GM21737 (cell line): ENCODE results near the gene TLE2.
A peak's percentile ranks its signal among the peaks of the same experiment; 100 is the strongest.

Experiments
- ATAC-seq: cut with Tn5 transposase; IDR thresholded peaks from one replicate; pipeline ENCODE4 v1.9.1; 2021; ENCODE audit warnings: mild to moderate bottlenecking, moderate library complexity; ENCODE audit not compliant: unreplicated experiment

Gene TLE2

GRCh38 chr19:2962018-2962670 is 66.9 kb downstream of the TLE2 start:
- ATAC-seq = no peak

DNA sequence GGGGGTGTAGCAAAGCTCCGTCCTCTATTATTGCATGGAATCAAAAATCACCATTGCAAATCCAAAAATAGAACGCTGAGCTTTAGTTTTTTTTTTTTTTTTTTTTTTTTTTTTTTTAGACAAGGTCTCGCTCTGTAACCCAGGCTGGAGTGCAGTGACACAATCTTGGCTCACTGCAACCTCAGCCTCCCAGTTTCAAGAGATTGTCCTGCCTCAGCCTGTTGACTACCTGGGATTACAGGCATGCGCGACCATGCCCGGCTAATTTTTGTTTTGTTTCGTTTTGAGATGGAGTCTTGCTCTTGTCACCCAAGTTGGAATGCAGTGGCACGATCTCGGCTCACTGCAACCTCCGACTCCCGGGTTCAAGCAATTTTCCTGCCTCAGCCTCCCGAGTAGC is 69.0 kb downstream of the TLE2 start:
- no peak for ATAC-seq

DNA sequence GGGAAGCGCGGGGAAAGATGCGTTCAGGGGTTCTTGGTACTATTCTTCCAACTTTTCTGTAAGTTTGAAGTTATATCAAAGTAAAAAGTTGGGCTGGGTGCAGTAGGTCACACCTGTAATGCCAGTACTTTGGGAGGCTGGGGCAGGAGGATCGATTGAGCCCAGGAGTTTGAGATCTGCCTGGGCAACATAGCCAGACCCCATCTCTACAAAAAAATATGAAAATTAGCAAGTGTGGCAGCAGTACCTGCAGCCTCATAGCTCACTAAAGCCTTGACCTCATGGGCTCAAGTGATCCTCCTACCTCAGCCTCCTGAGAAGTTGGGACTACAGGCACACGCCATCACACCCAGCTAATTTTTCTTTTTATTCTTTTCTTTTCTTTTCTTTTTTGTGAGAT is 71.9 kb downstream of the TLE2 start:
- ATAC-seq = no peak

DNA sequence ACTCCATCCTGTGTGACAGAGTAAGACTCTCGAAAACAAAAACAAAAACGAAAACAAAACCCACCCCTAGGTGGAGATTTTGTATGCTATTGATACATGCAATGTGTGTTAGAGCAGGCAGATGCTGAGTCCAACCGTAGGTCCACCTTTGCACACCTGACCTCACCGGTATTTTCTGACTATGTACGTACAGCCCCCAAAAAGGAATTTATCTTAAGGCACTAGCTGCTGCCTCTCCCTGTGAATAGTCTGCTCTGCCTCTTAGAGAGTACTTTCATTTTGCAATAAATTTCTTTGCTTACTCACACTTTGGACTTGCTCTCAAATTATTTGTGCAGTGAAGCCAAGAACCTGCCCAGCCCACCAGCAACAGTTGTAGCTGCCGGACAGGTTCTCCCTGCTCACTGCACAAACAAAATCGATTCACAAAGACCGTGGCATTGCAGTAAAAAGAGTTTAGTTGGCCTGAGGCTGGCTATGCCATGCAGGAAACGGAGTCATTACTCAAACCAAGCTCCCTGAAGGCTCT is 76.1 kb downstream of the TLE2 start:
- ATAC-seq = no peak

GRCh38 chr19:2950286-2951124 is 78.6 kb downstream of the TLE2 start:
- peak; percentile 87 for ATAC-seq

DNA sequence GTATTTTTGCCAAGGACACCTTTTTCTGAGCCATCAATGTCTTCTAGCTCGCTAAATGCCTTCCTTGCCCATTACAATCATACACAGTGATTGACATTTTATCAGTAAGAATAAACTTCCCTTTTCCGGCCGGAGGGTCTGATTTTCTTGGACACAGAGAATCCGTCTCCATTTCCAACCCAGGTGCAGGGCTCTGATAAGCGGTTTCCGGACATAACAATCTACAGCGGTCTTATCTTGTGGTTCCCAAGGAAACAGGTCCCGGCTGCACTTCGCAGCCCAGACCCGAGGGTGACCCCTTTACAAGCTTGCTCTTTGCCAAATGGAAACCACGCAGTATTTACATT is 79.2 kb downstream of the TLE2 start:
- ATAC-seq = no peak
